HG03342 (cell line): ENCODE results near the gene PACSIN2.
"Not testable (repeated sequence)": the region's sequence is repeated elsewhere in the genome, so short reads cannot be mapped to it uniquely, and the experiment has no call there.

ENCODE experiments used
- ATAC-seq: cut with Tn5 transposase; IDR thresholded peaks from one replicate; pipeline ENCODE4 v1.9.1; 2021; ENCODE audit warnings: mild to moderate bottlenecking, moderate library complexity; ENCODE audit not compliant: unreplicated experiment

The PACSIN2 gene

DNA sequence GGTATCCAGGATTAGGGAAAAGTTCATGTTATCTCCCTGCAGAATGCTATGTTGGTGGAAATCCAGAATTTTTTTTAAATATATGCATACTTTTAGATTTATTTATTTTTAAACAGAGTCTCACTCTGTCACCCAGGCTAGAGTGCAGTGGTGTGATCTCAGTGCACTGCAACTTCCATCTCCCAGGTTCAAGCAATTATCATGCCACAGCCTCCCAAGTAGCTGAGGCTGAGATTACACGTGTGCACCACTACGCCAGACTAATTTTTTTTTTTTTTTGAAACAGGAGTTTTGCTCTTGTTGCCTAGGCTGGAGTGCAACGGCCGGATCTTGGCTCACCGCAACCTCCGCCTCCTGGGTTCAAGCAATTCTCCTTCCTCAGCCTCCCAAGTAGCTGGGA is 2.6 kb downstream of the PACSIN2 start:
- ATAC-seq: no peak

DNA sequence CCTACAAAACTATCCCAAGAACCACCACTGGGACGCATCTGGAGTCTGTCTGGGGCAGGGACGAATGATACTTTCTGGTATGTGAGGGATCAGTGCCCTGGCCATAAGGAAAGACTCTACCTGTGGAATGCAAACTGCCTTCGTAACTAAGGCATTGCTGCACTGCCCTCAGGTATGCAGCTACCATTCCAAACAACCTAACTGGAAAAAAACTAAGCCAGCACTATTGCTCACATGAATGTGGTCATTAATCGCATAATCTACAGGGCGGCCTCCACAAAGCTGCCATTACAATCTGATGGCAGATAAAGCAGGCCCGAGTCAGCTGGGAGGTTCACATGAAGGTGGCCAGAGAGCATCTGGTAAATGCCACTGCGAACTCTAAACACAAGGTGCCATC is 3.9 kb downstream of the PACSIN2 start:
- no peak for ATAC-seq

DNA sequence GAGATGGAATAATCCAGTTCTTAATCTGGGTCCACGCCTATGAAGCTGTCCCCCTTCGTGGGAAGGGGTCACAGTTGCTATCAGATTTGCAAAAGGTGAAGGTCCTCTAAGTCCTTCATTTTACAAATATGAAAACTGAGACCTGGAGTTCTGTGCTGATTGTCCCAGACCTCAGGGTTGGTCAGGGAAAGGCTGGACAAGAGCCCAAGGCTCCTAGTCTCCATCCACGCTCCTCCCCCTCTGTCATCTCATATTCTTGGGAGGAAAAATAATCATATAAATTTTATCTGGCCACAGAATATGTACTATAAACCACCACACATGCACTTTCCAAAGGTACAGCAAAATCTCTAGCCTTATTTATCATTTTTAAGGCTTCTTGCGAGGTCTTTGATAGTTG is 5.5 kb downstream of the PACSIN2 start:
- no peak for ATAC-seq

DNA sequence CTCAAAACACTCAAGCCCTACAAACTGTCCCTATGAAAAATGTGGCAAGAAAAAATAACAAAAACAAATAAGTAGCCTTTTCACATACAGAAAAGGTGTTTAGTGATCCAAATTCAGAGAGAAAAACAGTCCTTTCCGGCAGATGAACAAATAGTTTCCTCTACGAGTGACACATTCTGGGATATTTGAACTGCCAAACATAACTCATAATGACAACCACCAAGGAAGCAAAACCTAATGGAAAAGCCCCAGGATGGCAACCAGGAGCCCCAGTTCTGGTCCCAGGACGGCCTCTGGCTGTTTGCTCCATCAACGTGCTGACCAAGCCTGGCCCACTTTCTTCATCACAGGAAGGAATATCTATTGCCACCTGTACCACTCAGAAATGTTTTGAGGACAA is 6.0 kb downstream of the PACSIN2 start:
- ATAC-seq: no peak

DNA sequence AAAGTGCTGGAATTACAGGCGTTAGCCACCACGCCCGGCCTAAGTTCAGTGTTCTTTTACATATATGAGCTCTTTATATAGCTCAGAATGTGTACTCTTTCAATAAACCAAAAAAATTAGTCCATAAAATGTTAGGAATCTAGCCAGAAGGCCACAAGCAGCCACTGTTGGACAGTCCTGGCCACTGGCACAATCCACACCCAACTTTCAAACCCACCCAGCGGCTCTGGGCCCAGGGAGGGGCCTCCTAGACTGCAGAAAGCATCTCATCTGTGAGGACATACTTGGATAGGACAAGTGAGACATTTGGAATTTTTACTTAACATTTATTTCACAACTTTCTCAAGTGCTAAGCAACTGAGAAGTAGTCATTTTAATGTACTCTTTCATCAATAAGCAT is 6.4 kb downstream of the PACSIN2 start:
- no peak for ATAC-seq

DNA sequence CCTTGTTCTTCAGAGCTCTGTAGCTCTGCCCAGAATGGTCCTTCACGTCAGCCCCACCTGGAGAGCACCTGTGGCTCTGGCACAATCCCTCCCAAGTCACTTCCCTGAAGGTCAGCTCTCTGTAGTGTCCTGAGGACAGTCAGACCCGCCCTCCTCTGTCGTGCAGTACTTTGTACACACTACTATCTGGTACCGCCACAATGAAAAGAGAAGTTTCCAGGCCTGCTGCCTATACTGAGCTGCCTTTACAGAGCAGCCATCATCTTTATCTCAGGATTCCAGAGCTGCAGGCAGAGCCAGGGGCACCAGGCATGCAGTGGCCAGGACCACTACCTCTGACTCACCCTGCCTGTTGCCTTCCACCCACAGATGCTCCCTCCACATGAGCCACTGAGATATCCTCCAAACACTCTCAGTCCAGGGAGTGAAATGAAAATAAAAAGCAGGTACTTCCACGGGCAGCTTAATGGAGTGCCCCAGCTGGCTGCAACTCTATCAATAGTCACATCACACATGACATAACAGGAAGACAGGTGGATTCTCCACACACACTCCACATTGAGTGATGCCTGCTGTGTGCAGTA is 7.3 kb downstream of the PACSIN2 start:
- no peak for ATAC-seq

DNA sequence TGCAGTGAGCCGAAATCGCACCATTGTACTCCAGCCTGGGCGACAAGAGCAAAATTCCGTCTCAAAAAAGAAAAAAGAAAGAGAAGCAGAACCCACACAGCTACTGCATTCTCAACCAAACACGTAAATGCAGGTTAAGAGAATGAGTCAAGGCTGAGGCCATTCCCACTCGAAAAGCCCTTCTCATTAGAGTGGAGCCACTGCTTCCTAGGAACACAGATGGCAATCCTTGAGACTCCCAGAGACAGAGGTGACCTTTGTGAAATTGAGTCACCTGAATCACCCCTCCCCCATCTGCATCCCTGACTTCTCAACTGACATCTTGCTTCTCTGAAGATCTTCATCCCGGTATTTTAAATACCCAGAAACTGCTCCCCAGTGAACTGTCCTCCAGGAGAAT is 8.2 kb downstream of the PACSIN2 start:
- no peak for ATAC-seq

DNA sequence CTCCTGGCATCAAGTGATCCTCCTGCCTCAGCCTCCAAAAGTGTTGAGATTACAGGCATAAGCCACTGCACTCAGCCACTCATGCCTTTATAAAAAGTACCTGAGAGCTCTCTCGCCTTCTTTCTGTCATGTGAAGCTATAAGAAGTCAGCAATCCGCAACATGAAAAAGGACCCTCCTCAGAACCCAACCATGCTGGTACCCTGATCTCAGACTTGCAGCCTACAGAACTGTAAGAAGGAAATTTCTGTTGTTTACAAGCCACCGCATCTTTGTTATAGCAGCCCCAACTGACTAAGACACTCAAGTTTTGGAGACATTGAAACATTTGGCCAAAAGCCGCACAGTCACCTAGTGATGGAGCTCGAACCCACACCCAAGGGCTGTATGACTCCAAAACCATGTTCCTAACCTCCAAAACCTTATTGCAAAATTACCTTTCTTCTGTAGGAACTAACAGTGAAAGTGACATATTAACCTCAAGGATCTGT is 8.9 kb downstream of the PACSIN2 start:
- ATAC-seq: no peak

DNA sequence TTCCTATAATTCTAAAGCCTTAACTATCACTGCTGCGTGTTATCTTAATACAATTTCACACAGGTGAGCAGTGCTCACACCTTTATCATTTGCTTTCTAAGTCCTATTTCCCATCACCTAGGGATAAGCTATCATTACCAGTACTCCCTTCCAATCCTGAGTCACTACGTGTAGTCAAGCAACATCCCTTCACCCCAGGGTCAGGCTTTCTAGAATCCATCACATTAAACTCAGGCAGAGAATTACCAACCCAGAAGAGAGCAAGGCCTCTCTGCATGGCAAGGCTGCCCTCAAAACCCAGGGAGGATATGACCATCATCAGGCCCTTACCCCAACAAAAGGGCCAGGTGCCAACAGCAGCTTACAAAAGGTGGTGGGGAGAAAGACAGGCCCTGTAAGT is 9.8 kb downstream of the PACSIN2 start:
- ATAC-seq: no peak

DNA sequence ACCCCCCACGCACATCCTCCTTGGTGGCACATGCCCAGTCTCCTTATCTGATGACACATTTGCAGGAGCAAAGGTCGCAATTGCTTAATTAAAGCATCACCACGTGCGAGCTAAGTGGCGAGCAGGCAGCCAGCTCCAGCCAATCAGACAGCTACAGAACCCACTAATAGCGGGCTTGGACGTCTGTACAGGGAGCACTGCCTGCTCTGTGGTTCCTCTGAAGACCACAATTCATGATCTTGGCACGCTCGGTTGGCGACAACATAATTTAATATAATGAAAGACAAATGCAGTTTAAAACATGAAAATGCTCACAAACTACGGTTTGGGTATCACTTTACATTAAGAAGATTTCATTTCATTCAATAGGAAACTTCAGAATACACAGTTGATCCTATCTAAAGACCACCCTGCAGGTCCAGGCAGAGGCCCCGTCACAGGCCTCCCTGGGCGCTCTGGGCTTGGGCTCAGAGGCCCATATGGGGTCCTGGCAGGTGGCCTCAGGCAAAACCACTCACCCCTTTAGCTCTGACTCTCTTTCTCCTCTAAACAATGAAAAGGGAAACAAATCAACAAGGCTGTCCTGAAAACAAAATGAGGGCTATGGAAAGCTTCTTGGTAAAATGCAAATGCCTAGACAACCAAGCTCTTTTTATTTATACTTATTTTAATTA is 10.4 kb downstream of the PACSIN2 start:
- no peak for ATAC-seq

DNA sequence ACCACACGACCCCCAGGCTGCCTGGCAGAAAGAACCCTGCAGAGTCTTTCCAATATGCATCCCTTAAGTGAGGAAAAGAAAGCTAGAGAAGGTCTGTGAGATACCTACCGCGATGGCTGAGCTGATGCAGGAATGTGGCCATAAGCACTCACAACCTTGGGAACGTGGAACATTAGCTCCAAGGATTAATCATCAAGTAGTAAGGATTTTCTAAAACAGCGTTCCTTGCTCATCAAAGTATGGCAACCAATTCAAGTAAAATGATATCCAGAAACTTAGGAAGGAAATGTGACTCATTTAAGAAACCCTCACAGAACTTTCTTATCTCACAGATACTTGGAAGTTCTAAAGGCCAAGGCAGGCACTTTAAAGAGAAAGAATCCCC is 12.8 kb downstream of the PACSIN2 start:
- no peak for ATAC-seq

DNA sequence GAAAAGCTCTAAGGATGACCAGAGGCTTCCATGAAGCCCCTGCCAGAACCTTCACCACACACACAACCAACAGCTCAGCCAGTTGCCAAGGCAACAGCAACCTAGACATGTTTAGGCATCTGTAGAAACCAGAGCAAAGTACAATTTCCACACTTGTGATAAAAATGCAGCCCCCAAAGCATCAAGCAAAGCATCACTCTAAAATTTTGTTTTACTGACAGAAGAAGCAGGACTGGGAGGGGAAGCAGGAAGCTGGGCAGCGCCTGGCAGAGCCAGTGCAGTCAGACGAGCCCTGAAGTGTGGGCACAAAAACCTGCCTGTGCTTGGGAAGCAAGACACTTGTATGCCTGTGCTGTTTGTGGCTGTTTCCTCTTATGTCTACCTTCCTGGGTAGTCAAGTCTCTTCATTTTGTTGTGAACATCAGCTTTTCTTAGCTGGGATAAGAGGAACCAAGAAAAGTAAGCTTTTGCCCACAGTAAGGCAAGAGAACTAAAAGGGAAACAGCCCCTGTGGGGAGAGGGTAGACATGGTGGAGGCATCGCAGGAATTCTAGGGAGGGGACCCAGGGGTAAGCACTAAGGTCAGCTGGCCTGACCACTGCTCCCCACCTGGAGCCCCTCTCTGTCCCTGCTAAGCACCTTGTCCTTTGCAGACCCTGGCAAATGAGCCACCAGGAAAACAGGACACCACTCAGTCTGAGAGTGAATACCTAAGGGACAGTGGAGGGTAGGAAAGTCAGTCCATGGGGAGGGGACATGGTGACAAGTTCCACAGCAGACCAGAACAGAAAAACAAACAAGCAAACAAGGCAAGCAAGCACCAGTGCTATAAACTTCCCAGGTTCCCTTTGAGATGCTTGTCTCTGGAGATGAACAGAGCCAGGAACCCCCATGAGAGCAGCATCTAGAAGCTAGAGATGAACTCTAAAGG is 13.4 kb downstream of the PACSIN2 start:
- ATAC-seq: no peak

DNA sequence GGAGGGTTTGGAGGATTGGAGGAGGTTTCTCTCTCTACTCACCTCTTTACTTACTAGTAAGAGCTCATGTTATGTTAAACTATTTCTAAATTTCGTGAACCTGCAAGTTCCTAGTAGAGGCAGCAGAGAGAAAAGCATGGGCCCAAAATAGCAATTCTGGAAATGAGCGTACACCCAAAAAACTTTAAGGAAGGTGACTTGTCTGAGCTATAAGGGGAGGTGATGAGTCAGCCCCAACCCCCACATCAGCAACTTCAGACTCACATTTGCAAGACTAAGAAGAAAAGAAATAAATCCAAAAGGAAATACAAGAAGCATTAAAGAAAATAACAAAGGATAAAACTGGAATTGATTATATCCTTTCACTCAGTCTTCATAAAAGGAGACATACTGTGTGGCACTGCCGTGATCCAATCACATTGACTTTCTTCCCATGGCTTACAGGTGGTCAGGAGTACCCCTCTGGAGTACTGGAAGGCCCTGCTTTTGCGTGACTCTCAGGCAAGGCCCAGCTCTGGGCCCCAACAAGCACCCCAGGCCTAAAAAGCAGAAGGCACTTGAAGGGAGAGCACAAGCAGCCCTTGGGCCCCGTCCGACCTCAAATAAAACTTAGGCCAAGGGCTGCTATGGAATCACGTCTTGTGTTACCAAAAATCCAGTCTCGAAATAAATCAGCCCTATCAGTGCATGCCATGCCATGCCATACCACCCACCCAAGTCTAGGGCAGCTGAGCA is 14.3 kb downstream of the PACSIN2 start:
- ATAC-seq: no peak

DNA sequence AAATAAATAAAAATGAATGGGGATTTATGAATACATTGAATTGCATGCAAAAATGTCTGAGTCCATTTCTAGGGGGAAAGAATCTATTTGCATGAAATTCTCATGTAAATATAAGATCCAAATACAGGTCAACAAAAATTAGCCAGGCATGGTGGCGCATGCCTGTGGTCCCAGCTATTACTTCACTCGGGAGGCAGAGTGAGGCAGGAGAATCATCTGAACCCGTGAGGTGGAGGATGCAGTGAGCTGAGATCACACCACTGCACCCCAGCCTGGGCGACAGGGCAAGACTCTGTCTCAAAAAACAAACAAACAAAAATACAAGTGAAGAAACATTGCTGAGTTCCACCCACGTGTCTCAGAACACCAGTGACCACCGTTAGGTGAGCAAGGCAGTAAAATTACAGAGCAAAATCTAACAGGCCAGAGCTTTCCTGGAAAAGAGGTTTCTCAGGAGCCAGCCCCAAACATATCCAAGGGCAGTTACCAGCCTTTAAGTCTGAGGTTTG is 17.3 kb downstream of the PACSIN2 start:
- no peak for ATAC-seq

DNA sequence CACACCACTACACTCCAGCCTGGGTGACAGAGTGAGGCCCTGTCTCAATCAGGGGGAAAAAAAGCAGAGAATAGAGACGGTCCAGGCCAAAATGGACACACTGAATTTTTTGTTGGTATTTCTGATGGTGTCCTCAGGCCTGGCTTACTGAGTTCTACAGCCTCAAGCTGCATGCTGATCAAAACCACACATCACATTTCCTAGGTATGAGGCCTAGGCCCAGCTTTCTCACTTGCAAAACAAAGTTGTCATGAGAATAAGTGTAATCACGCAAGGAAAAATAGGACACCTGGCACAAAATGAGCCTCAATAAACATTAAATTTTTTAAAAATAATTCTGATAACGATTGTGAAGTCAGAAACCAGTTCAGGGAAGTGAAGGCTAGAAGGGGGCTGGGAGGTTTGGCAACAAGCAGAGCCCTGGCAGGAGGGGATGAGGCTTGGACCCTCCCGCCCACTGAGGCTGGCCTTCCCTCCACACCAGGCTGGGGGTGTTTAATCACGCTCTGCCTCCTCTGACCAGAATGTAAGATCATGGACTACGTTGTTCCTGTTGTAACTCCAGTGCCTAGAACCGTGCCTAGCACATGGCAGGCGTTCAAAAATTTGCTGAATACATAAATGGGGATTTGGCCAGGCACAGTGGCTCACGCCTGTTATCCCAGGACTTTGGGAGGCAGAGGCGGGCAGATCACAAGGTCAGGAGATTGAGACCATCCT is 18.1 kb downstream of the PACSIN2 start:
- ATAC-seq: no peak

DNA sequence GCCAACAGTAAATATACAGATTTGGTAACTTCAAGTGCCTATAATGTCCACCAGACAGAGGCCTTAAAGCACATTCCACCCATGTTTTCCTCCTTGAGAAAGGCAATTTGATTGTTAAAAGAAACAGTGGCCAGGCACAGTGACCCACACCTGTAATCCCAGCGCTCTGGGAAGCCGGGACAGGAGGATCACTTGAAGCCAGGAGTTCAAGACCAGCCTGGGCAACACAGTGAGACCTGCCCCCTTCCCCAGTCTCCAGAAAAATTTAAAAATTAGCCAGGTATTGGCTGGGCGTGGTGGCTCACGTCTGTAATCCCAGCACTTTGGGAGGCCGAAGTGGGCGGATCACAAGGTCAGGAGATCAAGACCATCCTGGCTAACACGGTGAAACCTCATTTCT is 19.3 kb downstream of the PACSIN2 start:
- not testable (repeated sequence) for ATAC-seq

DNA sequence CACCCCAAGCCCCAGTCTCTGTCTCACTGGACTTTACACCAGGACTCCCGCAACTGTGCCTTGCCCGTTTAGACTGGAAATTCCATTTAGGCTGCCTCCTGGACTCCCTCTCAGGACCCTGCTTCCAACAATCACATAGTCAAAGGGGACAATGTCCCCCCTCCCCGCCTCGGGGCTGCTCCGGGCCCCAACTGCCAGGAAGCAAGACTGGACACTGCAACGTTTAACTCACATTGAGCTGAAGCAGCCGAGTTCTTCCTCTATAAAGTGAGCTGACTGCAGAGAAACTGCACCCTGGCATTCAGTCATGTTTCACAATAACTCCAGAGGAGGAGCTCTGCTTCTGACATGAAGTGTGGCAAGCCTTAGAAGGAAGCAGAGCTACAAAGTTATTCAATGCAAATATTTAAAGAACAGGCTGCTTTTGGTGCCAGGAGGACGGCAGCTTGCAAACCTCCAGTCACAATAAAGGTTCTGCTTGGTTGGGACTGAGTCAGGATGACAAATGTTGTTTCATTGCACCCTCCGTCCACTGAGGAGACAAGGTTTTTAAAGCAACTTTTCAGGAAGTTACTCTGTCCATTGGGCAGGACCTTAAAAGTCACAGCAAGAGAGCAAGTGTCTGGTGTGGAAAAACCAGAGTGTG is 19.9 kb downstream of the PACSIN2 start:
- no peak for ATAC-seq

DNA sequence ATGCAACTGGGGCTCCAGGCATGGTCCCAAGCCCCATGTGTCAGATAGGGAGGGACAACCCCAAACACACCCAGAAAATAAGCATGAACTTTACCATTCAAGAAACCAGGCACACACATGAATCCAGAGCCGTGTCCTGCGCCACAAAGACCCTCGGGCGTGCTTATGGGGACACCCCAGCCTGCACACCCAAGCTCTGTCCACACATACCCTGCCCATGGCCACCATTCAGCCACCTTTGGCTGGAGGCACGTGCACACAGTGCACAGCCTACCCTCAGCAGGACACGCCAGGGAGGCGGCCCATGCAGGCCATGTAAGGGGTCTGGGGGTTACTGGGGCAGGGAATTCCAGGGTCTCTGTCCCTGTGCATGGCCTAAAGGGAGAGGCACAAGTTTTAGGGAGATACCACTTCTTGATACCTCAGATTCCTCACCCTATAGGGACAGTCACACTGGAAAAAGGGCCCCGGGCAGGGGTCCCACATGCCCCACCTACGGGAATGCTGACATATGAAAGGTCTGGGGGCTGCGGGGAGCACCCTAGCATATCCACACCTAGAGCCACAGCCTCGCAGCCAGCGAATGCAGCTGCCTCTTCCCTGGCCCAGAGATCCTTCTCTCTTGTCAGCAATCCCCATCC is 20.6 kb downstream of the PACSIN2 start:
- ATAC-seq: no peak

DNA sequence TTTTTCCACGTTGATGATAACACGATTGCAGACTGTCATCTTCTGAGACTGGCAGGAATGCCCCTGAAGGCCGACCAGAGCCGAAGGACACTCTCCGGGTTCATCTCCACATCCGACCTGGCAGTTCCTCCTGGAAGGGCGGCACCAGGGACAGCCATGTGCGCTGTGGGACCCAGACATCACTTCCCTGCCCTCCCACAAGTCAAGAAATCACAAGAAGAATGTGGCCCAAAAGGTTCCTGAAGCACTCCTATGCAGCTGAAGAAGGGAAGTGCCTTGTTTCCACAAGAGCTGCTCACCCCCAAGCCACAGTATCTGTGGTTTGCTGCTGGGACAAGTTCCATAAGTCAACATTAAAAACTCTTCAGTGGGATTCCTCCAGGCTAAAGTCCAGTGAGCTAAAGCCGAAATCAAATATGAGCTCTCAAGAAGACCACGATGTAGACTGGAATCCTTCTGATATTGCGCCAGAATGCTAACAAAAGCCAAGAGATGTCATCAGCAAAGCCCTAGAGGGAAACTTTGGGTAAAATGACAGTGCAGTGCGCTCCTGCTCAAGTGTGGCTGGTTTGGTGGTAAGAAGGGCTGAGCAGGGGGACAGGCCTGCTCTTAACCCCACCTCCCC is 21.2 kb downstream of the PACSIN2 start:
- ATAC-seq: no peak
